H1 (cell line): ENCODE measurements around the gene PPP1R12C. TPM values are rescaled to one million over a fixed set of nuclear protein-coding genes. Genes with fewer than 3 reads are reported as not detected.

ENCODE experiments used
- BRCA1 ChIP-seq: IDR thresholded peaks from 2 replicates; pipeline ENCODE4 v1.6.1; 2012; ENCODE audit warnings: low read depth, low read length, improper control_type of control experiment
- CBX5 ChIP-seq: fragments of 300-800, 300-1000 bp; sonication (generic); IDR thresholded peaks from 2 replicates; pipeline ENCODE4 v1.7.1; 2016; ENCODE audit warnings: antibody characterized with exemption, low read length, low read depth
- CEBPB ChIP-seq: IDR thresholded peaks from 2 replicates; pipeline ENCODE4 v1.6.1; 2012; ENCODE audit warnings: low read depth, low read length
- CHD7 ChIP-seq: fragments of 300-600 bp; sonication (generic); IDR thresholded peaks from 2 replicates; pipeline ENCODE4 v1.7.1; 2012; ENCODE audit warnings: low read length, moderate library complexity, mild to moderate bottlenecking, inconsistent platforms; ENCODE audit not compliant: insufficient replicate concordance
- CTBP2 ChIP-seq: IDR thresholded peaks from 2 replicates; pipeline ENCODE4 v1.7.0; 2011; ENCODE audit warnings: borderline replicate concordance, mild to moderate bottlenecking, moderate library complexity, mixed read lengths, low read length; ENCODE audit not compliant: insufficient read depth, insufficient read length
- JUND ChIP-seq: IDR thresholded peaks from 2 replicates; pipeline ENCODE4 v1.6.1; 2011; ENCODE audit warnings: mild to moderate bottlenecking, improper control_type of control experiment, low read length
- KDM1A ChIP-seq: fragments of 200-600, 300-600 bp; sonication (generic); IDR thresholded peaks from 2 replicates; pipeline ENCODE4 v1.7.1; 2016; ENCODE audit warnings: mild to moderate bottlenecking, low read length, borderline replicate concordance
- KDM5A ChIP-seq: fragments of 200-600 bp; IDR thresholded peaks from 2 replicates; pipeline ENCODE4 v1.7.1; 2012; ENCODE audit warnings: mild to moderate bottlenecking, low read length, inconsistent platforms, mixed read lengths
- RNF2 ChIP-seq: fragments of 200-900, 300-1000 bp; sonication (generic); IDR thresholded peaks from 2 replicates; pipeline ENCODE4 v1.7.1; 2016; ENCODE audit warnings: borderline replicate concordance, low read depth, mild to moderate bottlenecking, antibody characterized with exemption, low read length; ENCODE audit not compliant: poor library complexity, severe bottlenecking; ENCODE audit errors: missing control alignments
- TEAD4 ChIP-seq: IDR thresholded peaks from 2 replicates; pipeline ENCODE4 v1.6.1; 2012; ENCODE audit warnings: low read depth, low read length, inconsistent platforms, mixed read lengths
- polyA plus RNA-seq, 7 experiments: library from polyadenylated mRNA; depleted of rRNA in 3 of 7; stranded (reverse) in 5 of 7; unstranded in 2 of 7; fragments of >200 nt in 5 of 7; fragments of 200-250 nt in 2 of 7; gene quantifications; 1 replicate in 5 of 7; 2 replicates in 1 of 7; 4 replicates in 1 of 7; pipeline versions ENCODE4 v1.2.1 to v1.2.3, GENCODE V29; 2011 to 2013; ENCODE audit warnings: missing spikeins in 2 of 7, mixed read lengths in 2 of 7
- total RNA-seq: library from RNA; stranded (reverse); fragmentation: NEBNext Ultra II Directional; extraction: Animal tissue kit (Norgen Biotek cat#: 25700); gene quantifications from 2 replicates; pipeline ENCODE4 v1.2.1, GENCODE V29; 2021

PPP1R12C gene
- total and polyA plus RNA-seq, 2 of the 8 experiments (the other 6 are each of a cell fraction or from before 2014, with no cell fraction given): 31.7 to 71.5 TPM

GRCh38 chr19:55046975-55047622 lies 70.3 kb downstream of the PPP1R12C start (continued):
- TF ChIP-seq CHD7: no peak
- no peak for TF ChIP-seq KDM1A
- TF ChIP-seq CBX5: no peak
- no peak for TF ChIP-seq CTBP2
- TF ChIP-seq TEAD4: no peak
- no peak for TF ChIP-seq JUND
- no peak for TF ChIP-seq CEBPB
- TF ChIP-seq KDM5A: no peak
- TF ChIP-seq BRCA1: no peak
- TF ChIP-seq RNF2: no peak
